Epithelial cell of proximal tubule (primary cell): Measurements from ENCODE around the gene EXOC3L1. TPM values are rescaled to one million over a fixed set of nuclear protein-coding genes. Genes with fewer than 3 reads are reported as not detected.

Experiments
- DNase-seq: peaks from one replicate; pipeline ENCODE4 v3.0.0-alpha.2; 2011; ENCODE audit warnings: low read depth
- H3K4me3 ChIP-seq: 2 replicates; pipeline ENCODE4 v1.5.1; 2011; ENCODE audit warnings: low read depth, mild to moderate bottlenecking, low read length
- CTCF ChIP-seq: conservative IDR thresholded peaks from 2 replicates; pipeline ENCODE4 v1.5.1; 2012; ENCODE audit warnings: low read depth, mild to moderate bottlenecking, low read length
- total RNA-seq: library from RNA; depleted of rRNA; stranded (reverse); fragments of >200 nt; gene quantifications from 2 replicates; pipeline ENCODE4 v1.2.3, GENCODE V29; 2015

EXOC3L1 gene
- total RNA-seq, 1 donor from 2014 or later = 1.2 TPM

- no peak for TF ChIP-seq CTCF
- H3K4me3 ChIP-seq = no peak overlapping the region
- no peak for DNase-seq
Observed at GRCh38 chr16:67157106-67157748, 32.7 kb downstream of the EXOC3L1 start.

GRCh38 chr16:67156143-67156844, 33.6 kb downstream of the EXOC3L1 start:
- no peak for DNase-seq
- TF ChIP-seq CTCF = no peak
- H3K4me3 ChIP-seq = no peak overlapping the region

GRCh38 chr16:67155295-67156142, 34.4 kb downstream of the EXOC3L1 start:
- peak; percentile 81 for TF ChIP-seq CTCF
- peak overlapping the region; percentile 30 for H3K4me3 ChIP-seq
- no peak for DNase-seq

GRCh38 chr16:67154578-67155294, 35.2 kb downstream of the EXOC3L1 start:
- TF ChIP-seq CTCF = no peak
- no peak for DNase-seq
- peak overlapping the region; percentile 30 for H3K4me3 ChIP-seq

- no peak for DNase-seq
- no peak overlapping the region for H3K4me3 ChIP-seq
- TF ChIP-seq CTCF = no peak
Observed at GRCh38 chr16:67151431-67152097, 38.4 kb downstream of the EXOC3L1 start.

- H3K4me3 ChIP-seq = peak within 1 kb of the TSS; percentile 64
- no peak for TF ChIP-seq CTCF
- no peak for DNase-seq
Observed at GRCh38 chr16:67150833-67151396, 39.0 kb downstream of the EXOC3L1 start, which contains the start of gene B3GNT9. Gene B3GNT9, minus strand, starts transcription at chr16:67150998. Its CDS starts 513 bp downstream, at chr16:67150485.
